GDM1 (cell line): Measurements from ENCODE around the gene PFN3.
"Not testable (repeated sequence)": the region's sequence is repeated elsewhere in the genome, so short reads cannot be mapped to it uniquely, and the experiment has no call there.

Experiments used
- DNase-seq: peaks from one replicate; lab custom pipeline; 2025; lab: John Stamatoyannopoulos, UW

PFN3 gene

GRCh38 chr5:177425196-177425800 is 24.8 kb upstream of the PFN3 start:
- DNase-seq = no peak

GRCh38 chr5:177423671-177424070 is 23.2 kb upstream of the PFN3 start:
- DNase-seq = no peak

GRCh38 chr5:177421062-177421798 is 20.8 kb upstream of the PFN3 start:
- no peak for DNase-seq

- DNase-seq = not testable (repeated sequence)
These were observed 20.0 kb upstream of the PFN3 start for GRCh38 chr5:177420472-177420871.

- DNase-seq = no peak
These were observed 18.6 kb upstream of the PFN3 start for GRCh38 chr5:177419046-177419445.

GRCh38 chr5:177417081-177417480 is 16.6 kb upstream of the PFN3 start:
- DNase-seq = not testable (repeated sequence)

GRCh38 chr5:177414481-177414880 is 14.0 kb upstream of the PFN3 start:
- no peak for DNase-seq

- no peak for DNase-seq
These were observed 12.3 kb upstream of the PFN3 start for GRCh38 chr5:177412603-177413233.

GRCh38 chr5:177410575-177410974 is 10.1 kb upstream of the PFN3 start:
- no peak for DNase-seq

- DNase-seq = no peak
These were observed 8.8 kb upstream of the PFN3 start, which contains the start of gene F12 for GRCh38 chr5:177409043-177409801. Gene F12 (minus strand): TSS chr5:177409564. CDS start chr5:177409527, 37 bp downstream.

GRCh38 chr5:177405805-177406204 is 5.3 kb upstream of the PFN3 start:
- DNase-seq = peak; percentile 81

- no peak for DNase-seq
These were observed 4.9 kb upstream of the PFN3 start for GRCh38 chr5:177405312-177405711.

- no peak for DNase-seq
These were observed 4.2 kb upstream of the PFN3 start for GRCh38 chr5:177404641-177405179.

- peak; percentile 90 for DNase-seq
These were observed 3.6 kb upstream of the PFN3 start for GRCh38 chr5:177403792-177404640.

GRCh38 chr5:177403102-177403791 is 2.8 kb upstream of the PFN3 start:
- no peak for DNase-seq

GRCh38 chr5:177402271-177403043 is 2.0 kb upstream of the PFN3 start:
- no peak for DNase-seq

GRCh38 chr5:177397875-177398390 is 2.5 kb downstream of the PFN3 start:
- no peak for DNase-seq

GRCh38 chr5:177396807-177397206 is 3.7 kb downstream of the PFN3 start:
- DNase-seq = no peak

- DNase-seq = no peak
These were observed 4.4 kb downstream of the PFN3 start for GRCh38 chr5:177396078-177396477.

GRCh38 chr5:177393990-177394389 is 6.5 kb downstream of the PFN3 start:
- no peak for DNase-seq
